Activated B cell treated with CpG ODN at 0.5 μM for 24 hours (primary cell): Measurements from ENCODE around the gene GABRA5. TPM values are rescaled to one million over a fixed set of nuclear protein-coding genes. Genes with fewer than 3 reads are reported as not detected.

Experiments
- ATAC-seq: fragments of 200-7000 bp; cut with Tn5 transposase; one replicate; pipeline ENCODE4 v1.10.0; 2021; ENCODE audit warnings: low read depth, mild to moderate bottlenecking, moderate library complexity
- CTCF ChIA-PET: fragments of 350-600 bp; sonication (Branson Sonifier 250); formaldehyde crosslinking; loops from one replicate; lab custom pipeline; 2021; ENCODE audit warnings: antibody characterized with exemption; lab: Charles Lee
- POLR2A ChIA-PET: fragments of 350-600 bp; sonication (Branson Sonifier 250); formaldehyde crosslinking; loops from one replicate; lab custom pipeline; 2021; ENCODE audit warnings: antibody characterized with exemption; lab: Charles Lee
- DNase-seq: peaks from one replicate; pipeline ENCODE4 v3.0.0; 2022
- H3K27ac Mint-ChIP-seq: one replicate; pipeline ENCODE4 v1.8.0; 2020; ENCODE audit warnings: mixed read lengths
- H3K27me3 Mint-ChIP-seq: one replicate; pipeline ENCODE4 v1.8.0; 2021; ENCODE audit warnings: mixed read lengths
- H3K36me3 Mint-ChIP-seq: one replicate; pipeline ENCODE4 v1.8.0; 2021; ENCODE audit warnings: low read depth, mixed read lengths
- H3K4me1 Mint-ChIP-seq: one replicate; pipeline ENCODE4 v1.8.0; 2021; ENCODE audit warnings: mixed read lengths
- H3K4me3 Mint-ChIP-seq: one replicate; pipeline ENCODE4 v1.8.0; 2020; ENCODE audit warnings: mild to moderate bottlenecking, mixed read lengths
- H3K9me3 Mint-ChIP-seq: one replicate; pipeline ENCODE4 v1.8.0; 2020; ENCODE audit warnings: mixed read lengths
- CTCF ChIP-seq: fragments of 200-600 bp; IDR thresholded peaks from one replicate; pipeline ENCODE4 v1.8.0; 2022; ENCODE audit warnings: antibody characterized with exemption, mild to moderate bottlenecking
- intact Hi-C: fragments of 100-400 bp; cut with micrococcal nuclease; formaldehyde crosslinking; loops from one replicate; pipeline ENCODE4 v1.15.1; 2024
- total RNA-seq: library from RNA; stranded (reverse); gene quantifications from 2 replicates; pipeline ENCODE4 v1.2.3, GENCODE V29; 2022

Gene GABRA5
- total RNA-seq, 1 donor from 2014 or later = not detected

GRCh38 chr15:26869628-26870027, 2.8 kb downstream of the GABRA5 start:
- H3K4me1 Mint-ChIP-seq = no peaks in the 10 kb centered on the region
- ChIA-PET CTCF (no interaction called here), POLR2A (no interaction called here)
- no peak overlapping the region for H3K27ac Mint-ChIP-seq
- intact Hi-C loops = no loop called here
- H3K9me3 Mint-ChIP-seq = no peaks in the 10 kb centered on the region
- H3K36me3 Mint-ChIP-seq = no peaks in the 10 kb centered on the region
- peaks cover 26% of the 10 kb centered on the region for H3K27me3 Mint-ChIP-seq
- H3K4me3 Mint-ChIP-seq = no peak overlapping the region
- ATAC-seq = no peak
- DNase-seq = no peak
- no peak for TF ChIP-seq CTCF

GRCh38 chr15:26870346-26870745, 3.5 kb downstream of the GABRA5 start:
- Mint-ChIP-seq H3K4me3 (no peak overlapping the region), H3K36me3 (no peaks in the 10 kb centered on the region), H3K9me3 (no peaks in the 10 kb centered on the region), H3K27me3 (peaks cover 23% of the 10 kb centered on the region), H3K27ac (no peak overlapping the region), H3K4me1 (no peaks in the 10 kb centered on the region)
- no peak for ATAC-seq
- POLR2A ChIA-PET = no interaction called here
- no peak for DNase-seq
- CTCF ChIA-PET = no interaction called here
- TF ChIP-seq CTCF = no peak
- intact Hi-C loops = no loop called here

- Mint-ChIP-seq H3K36me3 (no peaks in the 10 kb centered on the region), H3K4me1 (no peaks in the 10 kb centered on the region), H3K27ac (no peak overlapping the region), H3K27me3 (peaks cover 14% of the 10 kb centered on the region), H3K4me3 (no peak overlapping the region), H3K9me3 (no peaks in the 10 kb centered on the region)
- ChIA-PET POLR2A (no interaction called here), CTCF (no interaction called here)
- intact Hi-C loops = no loop called here
- ATAC-seq = no peak
- DNase-seq = no peak
- no peak for TF ChIP-seq CTCF
Observed at GRCh38 chr15:26872206-26872605, 5.3 kb downstream of the GABRA5 start.

- Mint-ChIP-seq H3K27me3 (peaks cover 7% of the 10 kb centered on the region), H3K4me1 (no peaks in the 10 kb centered on the region), H3K4me3 (no peak overlapping the region), H3K9me3 (no peaks in the 10 kb centered on the region), H3K27ac (no peak overlapping the region), H3K36me3 (no peaks in the 10 kb centered on the region)
- CTCF ChIA-PET = no interaction called here
- TF ChIP-seq CTCF = no peak
- DNase-seq (no peak), ATAC-seq (no peak)
- intact Hi-C loops = no loop called here
- POLR2A ChIA-PET = no interaction called here
Observed at GRCh38 chr15:26873846-26874245, 7.0 kb downstream of the GABRA5 start.

- CTCF ChIA-PET = no interaction called here
- intact Hi-C loops = no loop called here
- no peaks in the 10 kb centered on the region for H3K4me1 Mint-ChIP-seq
Observed at GRCh38 chr15:26874774-26875475, 8.1 kb downstream of the GABRA5 start.

More at GRCh38 chr15:26874774-26875475, 8.1 kb downstream of the GABRA5 start:
- Mint-ChIP-seq H3K27me3 (no peaks in the 10 kb centered on the region), H3K4me3 (no peak overlapping the region), H3K36me3 (no peaks in the 10 kb centered on the region), H3K27ac (no peak overlapping the region), H3K9me3 (no peaks in the 10 kb centered on the region)
- ATAC-seq (no peak), DNase-seq (no peak)
- POLR2A ChIA-PET = no interaction called here
- no peak for TF ChIP-seq CTCF
